Stimulated activated CD4-positive, alpha-beta T cell treated with anti-CD3 and anti-CD28 coated beads, TNF-alpha, amount 100 ng/mL, for 1 hour (primary cell): ENCODE measurements around the gene DIPK1C.

Experiments used
- DNase-seq, 3 donors: peaks; one replicate each; pipeline ENCODE4 v3.0.0-alpha.2; 2020; ENCODE audit warnings: low read depth in 3 of 3, low spot score in 1 of 3

The DIPK1C gene

DNA sequence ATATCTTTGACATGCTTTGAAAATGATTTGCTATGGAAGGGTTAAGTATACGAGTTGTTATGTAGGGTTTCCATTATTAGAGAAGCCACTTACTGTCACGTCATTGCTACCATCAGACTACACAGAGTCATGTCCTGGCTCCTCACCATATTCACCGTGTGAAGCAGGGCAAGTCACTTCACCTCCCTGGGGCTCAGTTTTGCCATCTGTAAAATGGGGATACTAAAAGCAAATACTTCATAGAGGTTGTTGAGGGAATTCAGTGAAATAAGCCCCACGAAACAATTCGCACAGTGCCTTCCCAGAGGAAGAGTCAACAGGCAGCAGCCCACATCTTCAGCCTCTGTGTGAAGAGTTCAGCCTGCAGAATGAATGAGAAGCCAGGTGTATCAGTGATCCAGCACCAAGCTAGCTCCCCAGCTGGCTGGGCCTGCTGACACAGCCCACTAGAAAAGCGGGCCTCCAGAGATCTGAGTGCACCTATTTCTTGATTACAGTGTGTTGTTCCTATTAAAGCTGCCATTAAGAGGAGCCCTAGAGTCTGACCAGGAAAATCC, 3.4 kb downstream of the DIPK1C start:
- DNase-seq: no peak

DNA sequence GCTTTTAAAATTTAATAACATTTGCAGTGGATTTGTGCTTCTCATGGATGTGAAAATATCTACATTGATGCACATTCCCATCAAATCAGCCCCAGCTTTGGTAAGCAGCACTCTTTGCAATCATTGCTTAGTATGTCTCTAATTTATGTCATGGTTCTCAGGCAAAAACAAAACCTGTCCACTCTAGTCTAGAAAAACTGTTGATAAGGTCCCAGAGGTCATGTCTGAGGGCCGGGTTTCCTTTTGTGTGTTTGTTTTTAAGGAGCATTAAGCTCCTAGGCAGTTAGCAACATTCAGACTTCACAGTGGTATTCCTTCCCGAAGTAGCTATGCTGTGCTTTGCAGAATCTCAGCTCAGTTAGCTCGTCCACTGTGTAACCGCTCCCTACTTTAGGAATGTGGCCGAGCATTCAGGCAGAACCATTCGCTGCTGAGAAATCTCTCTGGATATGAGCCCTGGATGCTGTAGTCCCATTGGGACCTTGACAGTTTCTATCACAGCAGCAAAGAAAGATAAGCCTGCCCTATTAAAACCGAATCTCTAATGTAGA, 4.0 kb downstream of the DIPK1C start:
- no peak for DNase-seq

DNA sequence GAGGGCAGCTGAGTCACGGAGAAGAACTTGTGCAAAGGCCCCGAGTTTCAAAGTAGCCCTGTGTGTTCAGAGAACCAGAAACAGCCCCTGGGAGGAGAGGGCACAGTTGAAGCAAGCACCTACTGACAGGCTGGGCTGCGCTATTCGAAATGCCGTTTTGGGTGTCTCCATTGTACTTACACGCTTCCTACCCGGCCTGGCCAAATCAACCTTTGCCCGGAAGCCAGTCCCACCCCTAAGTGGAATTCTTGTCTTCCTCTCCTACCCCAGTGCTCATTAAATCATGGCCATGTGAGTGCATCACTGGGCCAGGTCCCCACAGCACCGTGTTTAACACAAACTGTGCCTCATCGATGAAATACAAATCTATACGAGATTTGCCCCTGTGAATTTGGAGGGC, 6.0 kb downstream of the DIPK1C start:
- no peak for DNase-seq

DNA sequence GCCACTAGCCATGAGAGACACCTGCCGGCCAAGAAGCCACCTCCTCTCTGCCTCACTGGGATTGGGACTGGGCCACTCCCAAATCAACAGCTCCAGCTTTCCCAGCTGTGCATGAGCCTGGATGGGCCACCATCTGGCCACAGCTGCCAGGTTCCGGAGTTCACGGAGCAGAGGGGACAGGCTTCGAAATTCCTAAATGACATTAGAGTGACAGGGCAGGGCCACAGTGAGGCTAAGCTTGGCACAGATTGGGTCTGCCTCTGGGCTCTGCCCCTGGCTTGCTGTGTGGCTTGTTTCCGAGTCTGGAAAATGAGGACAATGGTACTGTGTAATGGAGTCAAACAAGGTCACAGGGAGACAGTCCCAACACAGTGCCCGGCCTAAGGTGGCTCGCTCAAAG, 6.5 kb downstream of the DIPK1C start:
- DNase-seq: no peak

DNA sequence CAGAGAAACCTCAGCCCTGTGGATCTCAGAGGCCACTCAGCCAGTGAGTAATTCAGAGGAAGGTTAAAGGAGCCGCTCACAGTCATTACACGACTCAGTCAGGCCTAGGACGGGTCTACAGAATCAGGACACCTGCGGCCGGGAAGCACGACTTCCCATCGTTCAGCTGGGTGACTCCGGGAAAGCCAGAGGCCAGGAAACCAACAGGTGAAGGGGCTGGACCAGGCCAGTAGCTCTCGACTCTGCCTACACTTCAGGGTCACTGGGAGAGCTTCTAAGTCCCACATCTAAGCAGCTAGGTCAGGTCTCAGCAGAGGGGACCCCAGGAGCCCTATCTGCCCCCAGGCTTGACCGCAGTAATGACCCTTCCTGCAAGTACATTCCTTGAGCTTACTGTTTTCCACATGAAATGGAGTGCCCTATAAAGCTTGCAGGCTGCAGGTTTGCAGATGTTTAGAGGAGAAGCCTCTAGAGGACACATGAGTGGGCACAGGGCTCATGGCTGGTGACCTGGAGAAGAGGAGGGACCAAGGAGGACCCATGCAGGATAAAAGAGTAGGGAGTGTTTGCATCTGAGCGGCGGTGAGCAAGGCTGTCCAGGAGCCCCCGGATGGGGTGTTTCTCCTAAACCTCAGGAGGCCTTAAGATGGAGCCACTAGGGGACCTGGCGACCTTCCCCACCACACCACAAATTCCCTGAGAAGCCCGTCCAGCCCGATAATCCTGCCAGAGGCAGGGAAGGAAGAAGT, 9.5 kb downstream of the DIPK1C start:
- no peak for DNase-seq

DNA sequence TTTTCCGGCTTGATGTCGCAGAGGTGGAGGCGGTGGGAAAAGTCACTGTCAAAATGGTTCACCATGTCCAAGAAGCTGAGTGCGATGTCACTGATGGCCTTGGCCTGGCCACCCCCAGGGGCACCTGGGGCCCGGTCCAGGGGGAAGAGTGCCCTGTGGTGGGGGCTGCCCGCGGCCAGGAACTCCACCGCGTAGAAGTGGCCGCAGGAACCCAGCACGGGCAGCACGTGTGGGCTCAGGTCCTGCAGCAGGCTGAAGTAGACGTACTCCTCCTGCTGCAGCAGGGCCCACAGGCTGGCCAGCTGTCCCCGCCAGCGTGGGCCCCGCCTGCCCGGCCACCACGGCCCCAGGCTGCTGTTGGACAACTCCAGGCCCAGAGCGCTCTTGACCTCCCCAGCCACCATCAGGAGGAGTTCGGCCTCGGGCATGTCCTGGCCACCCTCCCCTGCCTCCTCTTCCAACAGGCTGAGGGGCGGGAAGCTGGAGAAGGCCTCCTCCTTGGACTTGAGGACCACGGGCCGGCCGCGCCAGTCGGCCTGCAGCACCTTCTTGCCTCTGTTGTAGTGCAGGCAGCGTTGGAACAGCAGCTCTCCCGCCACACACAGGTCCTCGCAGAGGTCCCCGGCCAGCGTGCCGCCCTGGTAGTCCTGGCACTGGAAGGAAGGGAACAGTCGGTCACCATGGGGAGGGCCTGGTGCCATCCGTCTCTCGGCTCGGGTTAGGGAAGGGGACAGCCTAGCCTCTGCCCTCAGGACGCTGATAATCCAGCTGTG, 10.3 kb downstream of the DIPK1C start:
- no peak for DNase-seq

DNA sequence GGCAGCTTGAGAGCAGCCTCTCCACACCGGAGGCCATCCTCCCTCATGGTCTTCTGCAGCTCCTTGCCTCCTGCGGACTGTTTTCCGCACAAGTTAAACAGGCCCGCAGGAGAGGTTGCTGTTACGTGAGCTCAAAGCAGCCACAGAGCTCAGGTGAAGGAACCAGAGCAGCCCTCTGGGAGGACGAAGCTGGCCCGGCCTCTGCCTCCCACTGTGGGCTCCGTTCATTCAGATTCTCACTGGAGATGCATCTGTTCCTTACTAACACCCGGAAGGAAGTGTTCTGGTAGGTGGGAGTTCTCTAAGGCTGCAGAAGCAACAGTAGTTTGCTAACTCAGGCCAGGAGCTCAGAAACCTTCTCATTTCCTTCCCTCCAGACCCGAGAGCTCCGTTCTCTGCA, 10.9 kb downstream of the DIPK1C start:
- no peak for DNase-seq

DNA sequence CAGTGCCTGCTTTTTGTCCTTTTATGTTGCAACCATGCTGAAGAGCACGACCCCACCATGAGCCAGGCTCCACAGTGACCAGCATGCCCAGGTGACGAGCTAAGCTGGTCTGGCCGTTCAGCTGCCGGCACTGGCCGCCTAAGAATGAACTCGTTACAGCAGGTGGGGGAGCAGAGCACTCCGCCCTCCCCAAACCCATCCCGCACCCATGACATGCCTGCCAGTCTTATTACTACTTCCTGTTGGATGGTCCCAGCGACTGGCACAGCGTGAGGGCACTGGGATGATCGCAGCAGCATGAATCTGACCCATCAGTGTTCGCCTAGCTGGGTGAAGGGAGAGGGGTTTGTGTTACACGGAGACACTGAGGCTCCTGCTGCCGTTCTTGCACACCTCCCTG, 11.5 kb downstream of the DIPK1C start:
- DNase-seq: no peak

DNA sequence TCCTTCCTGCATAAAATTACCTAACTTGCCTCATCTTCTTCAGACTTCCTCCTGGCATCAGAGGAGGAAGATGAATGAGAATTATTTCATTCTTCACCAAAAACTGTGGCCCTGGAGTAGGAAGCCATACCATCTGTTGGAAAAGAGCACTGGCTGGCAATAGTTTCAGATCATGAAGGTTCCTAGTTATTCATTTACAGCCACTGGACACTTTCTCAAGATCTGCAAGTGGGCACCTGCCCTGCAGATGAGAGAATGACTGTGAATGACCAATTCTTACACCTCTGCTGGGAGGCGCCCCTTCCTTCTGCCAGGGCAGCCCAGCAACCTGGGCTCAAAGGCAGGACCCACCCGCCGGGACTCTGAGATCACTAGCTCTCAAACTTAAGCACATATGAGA, 13.0 kb downstream of the DIPK1C start:
- DNase-seq: no peak

DNA sequence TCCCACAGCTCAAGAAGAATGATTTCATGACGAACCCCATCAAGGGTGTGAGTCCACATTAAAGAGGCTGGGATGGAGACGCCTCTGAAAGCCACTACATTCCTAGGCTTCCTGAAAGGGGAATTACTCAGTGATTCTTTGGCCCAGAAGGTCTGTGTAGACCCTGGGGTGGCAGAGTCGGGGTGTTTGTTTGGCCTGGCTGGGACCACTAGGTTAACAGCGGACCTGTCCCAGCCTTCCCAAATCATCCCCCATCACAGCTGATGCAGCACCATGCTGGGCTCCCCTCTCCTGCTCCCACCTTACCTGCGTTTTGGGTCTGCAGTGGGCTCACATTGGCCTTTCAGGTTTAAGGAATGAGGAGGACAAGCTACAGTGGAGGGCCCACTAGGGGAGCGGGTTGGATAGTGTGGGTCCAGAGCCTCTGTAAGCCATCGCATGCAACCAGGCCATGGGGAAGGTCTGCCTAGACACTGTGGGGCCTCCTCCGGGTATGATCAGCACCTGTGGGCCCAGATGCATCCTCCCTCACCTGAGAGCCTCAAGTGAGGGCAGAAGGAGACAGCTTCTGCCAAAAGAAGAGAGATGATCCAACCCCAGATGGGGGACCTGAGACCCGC, 16.2 kb downstream of the DIPK1C start:
- no peak for DNase-seq

DNA sequence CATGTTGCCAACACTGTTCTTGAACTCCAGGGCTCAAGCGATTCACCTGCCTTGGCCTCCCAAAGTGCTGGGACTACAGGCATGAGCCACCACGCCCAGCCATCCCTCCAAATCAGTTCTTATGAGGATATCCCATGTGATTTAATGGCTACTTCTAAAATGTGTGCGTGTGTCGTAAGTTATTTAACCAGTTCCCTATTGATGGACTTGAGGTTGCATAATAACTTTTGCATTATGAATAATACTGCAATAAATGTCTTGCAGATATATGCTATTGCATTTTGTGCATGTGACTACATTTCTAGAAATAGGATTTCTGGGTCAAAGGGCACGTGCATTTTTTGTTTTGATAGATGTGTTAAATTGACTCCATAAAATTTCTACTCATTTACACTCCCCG, 19.0 kb downstream of the DIPK1C start:
- no peak for DNase-seq

DNA sequence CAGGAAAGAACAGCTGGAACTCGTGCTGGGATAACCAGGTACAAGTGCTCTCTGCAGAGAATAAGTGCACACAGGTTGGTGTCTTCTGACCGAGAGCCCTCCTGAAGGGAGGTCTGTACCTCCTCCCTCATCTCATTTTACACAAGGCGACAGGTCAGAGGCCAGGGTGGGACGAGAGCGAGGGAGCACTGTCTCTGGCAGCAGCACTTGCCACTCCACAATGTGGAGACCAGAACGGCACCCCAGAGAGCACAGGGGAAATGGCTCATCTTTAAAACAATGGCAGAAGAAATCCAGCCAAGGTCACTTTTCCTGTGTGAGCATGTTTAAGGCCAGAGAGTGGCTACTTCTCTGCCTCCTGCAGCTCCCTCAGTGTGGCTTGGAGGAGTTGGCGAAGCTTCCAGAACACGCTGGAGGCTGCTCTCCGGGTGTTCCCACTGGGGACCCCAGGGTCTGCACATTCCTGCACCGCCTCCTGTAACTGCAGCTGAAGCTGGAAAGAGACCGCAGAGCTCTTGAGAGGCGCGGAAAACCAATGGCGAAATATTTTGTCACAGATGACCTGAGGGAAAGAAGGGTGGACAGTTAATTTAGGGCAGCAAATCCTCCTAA, 20.8 kb downstream of the DIPK1C start:
- DNase-seq: no peak

DNA sequence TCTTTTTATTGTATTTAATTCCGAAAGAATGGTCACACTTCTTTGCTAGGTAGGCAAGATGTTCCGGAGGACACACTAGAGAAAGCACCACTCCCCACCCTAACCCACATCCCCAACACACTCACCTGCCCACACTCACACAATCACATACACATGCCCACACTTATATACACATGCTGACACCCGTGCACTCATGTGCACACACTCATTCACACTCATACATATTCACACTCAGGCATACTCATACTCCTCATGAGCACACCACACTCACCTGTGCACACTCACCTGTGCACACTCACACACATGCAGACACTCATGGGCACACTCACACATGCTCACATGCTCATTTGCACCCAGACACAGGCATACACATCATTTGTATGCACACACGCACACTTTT, 21.4 kb downstream of the DIPK1C start:
- no peak for DNase-seq

DNA sequence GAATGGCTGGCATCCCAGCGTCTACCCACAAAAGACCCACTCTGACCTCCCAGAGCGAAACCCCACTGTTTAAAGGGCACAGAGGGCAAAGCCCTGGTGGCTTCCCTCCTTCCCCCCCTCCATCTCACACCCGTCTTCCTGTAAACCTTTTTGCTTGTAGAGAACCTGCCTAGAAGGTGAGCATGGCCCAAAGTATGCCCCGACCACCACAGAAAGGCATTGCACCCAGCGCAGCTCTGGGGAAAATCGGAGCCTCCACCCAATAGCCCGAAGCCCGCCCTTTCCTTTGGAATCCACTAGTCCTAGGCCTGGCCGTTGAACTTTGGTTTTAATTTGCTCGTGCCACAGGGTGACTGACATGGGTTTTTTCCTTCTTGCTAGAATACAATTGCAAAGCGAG, 22.6 kb downstream of the DIPK1C start:
- no peak for DNase-seq

DNA sequence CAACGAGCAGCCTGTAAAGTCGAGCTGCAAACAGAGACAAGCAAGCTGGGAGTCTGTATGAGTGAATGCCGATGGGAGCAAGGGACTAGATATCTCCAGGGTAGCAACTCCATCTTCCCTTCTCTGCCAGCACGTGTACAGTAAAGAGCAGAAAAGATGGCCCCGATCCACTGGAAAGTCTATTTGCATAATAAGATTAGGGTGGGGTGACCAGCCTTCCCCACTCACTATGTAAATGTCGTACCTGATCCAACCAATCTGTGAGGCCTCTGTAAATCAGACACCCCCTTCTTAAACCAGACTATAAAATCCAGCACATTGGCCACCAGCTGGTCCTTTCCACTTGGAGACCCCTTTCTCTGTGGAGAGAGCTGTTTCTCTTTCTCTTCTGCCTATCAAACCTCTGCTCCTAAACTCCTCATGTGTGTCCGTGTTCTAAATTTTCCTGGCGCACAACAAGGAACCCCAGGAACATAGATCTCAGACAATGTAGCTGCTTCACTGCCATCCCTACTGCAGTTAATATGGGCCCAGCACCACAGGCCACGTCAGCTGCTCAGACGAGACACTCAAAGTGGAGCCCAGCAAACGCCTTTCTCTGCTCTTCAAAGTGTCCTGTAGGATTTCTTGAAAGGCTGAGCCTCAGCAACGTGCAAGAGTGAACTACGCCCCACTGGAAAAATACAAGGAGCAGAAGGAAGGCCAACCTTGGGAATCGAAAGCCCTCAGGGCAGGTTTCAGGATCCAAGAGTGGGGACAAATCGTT, 26.1 kb downstream of the DIPK1C start:
- no peak for DNase-seq

DNA sequence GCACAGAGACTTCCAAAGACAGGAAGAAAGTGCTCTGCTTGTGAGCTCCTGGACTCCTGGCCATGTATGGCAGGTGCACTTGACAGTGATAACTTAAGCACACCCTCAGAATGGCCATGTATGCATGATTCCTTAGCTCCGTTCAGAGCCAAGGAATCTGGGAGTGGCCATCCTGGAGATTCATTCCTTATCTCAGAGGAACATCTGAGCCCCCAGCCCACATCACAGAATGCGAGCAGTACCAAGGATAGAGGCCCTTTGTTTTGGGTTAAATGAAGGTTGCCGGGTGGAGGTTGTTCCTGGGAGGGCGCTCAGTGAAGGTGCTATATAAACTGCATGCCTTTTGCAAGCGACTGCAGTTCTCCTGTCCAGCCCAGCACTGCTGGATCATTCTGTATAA, 26.9 kb downstream of the DIPK1C start:
- no peak for DNase-seq

DNA sequence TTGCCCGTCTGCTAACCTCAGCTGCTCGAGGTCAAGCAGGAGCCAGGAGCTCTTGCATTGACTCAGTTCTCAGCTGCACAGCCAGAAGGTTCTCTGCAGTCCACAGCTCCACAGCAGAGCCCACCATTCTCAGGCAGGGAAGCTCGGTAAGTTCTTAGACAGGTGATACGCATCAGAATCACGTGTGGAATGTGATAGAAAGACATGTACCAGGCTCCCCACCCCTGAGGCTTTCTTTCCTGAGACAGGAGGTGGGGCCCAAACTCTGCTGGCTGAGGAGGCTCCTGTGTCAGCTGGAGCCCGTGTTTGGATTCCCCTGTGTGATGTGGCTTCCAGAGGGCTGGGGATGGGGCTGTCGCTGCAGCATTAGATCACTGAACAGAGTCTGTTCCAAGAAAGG, 28.0 kb downstream of the DIPK1C start:
- no peak for DNase-seq

DNA sequence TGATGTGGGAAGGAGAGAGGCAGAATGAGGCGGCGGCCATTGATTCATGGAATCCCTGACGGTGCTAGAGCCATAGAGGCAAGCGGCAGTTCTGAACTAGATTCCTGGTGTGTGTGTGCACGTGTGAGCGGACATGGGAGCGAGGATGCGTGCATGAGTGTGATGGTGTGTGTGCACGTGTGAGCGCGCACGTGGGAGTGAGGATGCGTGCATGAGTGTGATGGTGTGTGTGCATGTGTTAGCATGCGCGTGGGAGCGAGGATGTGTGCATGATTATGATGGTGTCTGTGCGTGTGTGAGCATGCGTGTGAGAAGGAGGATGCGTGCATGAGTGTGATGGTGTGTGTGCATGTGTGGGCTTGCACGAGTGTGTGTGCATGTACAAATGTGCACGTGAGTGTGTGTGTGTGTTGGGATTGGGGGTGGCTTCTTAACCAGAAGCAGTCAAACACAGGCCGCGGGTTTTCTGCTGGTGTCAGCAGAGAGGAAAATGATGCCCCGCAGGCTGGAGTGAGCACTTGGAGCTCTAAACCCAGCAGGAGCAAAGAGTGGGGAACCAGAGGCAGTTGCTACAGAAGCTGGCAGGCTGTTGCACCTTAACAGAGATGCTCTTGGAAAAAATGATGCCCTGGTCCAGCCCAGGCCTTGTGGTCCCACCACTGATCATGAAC, 29.5 kb downstream of the DIPK1C start:
- no peak for DNase-seq

DNA sequence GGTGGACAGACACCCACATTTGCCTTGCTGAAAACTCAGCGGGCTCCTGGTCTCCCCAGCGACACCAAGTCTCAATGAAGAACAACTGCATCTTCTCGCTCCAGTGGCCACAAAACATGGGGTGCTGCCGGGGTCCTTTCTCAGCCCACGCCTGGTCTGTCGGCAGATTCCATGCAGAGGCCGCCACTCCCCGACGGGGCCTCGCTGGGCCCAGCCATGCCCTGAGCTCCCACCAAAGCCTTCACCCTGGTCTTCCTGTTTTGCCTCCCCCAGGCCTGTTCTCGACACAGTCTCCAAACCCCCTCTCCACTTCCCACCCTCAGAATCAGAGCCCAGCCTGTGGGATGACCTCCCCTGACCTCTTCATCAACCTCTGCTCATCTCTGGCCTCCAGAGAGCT, 31.2 kb downstream of the DIPK1C start:
- DNase-seq: no peak

DNA sequence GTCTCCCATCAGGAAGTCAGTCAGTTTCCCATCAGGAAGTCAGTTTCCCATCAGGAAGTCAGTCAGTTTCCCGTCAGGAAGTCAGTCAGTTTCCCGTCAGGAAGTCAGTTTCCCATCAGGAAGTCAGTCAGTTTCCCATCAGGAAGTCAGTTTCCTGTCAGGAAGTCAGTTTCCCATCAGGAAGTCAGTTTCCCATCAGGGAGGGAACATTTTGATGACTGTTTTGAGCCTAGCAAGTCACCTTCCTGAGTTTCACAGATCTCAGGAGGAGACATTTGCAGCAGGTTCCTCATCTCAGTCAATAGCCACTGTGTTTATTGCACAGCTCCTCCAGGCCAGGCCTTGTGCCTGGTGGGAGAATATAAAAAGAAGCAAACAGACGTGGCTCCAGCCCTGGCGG, 31.9 kb downstream of the DIPK1C start:
- DNase-seq: no peak
